ENCODE data around the gene EXOC3L1. TPM values are rescaled to one million over a fixed set of nuclear protein-coding genes. Genes with fewer than 3 reads are reported as not detected.

The EXOC3L1 gene, protein sequence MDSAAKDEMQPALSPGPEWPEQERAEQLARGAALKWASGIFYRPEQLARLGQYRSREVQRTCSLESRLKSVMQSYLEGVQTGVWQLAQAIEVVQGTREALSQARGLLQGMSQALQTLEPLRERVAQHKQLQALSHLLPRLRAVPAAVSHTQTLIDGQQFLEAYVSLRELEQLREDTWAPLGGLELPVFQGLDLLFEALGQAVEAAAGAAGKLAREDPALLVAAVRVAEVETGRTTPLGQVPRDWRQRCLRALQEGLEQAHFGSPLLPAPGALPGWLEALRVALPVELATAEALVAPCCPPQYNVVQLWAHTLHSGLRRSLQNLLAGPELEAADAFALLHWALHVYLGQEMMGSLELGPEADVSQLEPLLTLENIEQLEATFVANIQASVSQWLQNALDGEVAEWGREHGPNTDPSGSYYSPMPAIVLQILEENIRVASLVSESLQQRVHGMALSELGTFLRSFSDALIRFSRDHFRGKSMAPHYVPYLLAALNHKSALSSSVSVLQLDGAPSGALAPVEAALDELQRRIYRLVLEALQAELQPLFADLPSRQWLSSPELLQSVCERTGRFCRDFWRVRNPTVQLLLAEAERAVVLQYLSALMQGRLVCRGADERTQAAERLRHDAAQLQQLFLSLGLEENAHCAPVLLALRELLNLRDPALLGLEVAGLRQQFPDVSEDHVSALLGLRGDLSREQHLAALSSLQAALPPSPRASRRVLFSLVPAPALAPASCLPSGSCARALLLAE
- not detected for total RNA-seq

GRCh38 chr16:67190041-67190440, at the start of gene EXOC3L1:
Gene EXOC3L1 (minus strand): TSS chr16:67190136. CDS start chr16:67189676, 460 bp downstream.
- peaks cover 41% of the 10 kb centered on the region for H3K4me1 Mint-ChIP-seq
- H3K4me3 Mint-ChIP-seq = no peak within 1 kb of the TSS
- no peaks in the 10 kb centered on the region for H3K9me3 Mint-ChIP-seq
- H3K36me3 Mint-ChIP-seq (ENCODE audit: low read depth) = peaks cover 24% of the 10 kb centered on the region
- ChIA-PET CTCF (interaction anchor here (1.1 kb wide), 1 partner anchor 172 kb away, joined by 4 read pairs; no protein-coding TSS in a partner anchor), POLR2A (no interaction called here)
- peaks cover 8% of the 10 kb centered on the region for H3K27me3 Mint-ChIP-seq
- no peak for DNase-seq
- no peak within 1 kb of the TSS for H3K27ac Mint-ChIP-seq

GRCh38 chr16:67238806-67239470, 49.0 kb upstream of the EXOC3L1 start:
- CTCF ChIA-PET = interaction anchor here (0.8 to 1.2 kb wide), 5 partner anchors 9 to 42 kb away, joined by 3 to 5 read pairs (median 3); partner anchors contain the start of genes FHOD1 and TMEM208
- no peak for DNase-seq
- Mint-ChIP-seq H3K27ac (peak overlapping the region; percentile 54), H3K9me3 (no peaks in the 10 kb centered on the region), H3K4me1 (peaks cover 61% of the 10 kb centered on the region), H3K4me3 (no peak overlapping the region), H3K27me3 (no peaks in the 10 kb centered on the region), H3K36me3 (ENCODE audit: low read depth) (peaks cover 50% of the 10 kb centered on the region)
- POLR2A ChIA-PET = interaction anchor here (0.8 to 15.4 kb wide), 3 partner anchors 7 to 242 kb away, joined by 3 to 187 read pairs (median 97); partner anchors contain the start of genes ATP6V0D1, FHOD1, SLC9A5 and TMEM208

DNA sequence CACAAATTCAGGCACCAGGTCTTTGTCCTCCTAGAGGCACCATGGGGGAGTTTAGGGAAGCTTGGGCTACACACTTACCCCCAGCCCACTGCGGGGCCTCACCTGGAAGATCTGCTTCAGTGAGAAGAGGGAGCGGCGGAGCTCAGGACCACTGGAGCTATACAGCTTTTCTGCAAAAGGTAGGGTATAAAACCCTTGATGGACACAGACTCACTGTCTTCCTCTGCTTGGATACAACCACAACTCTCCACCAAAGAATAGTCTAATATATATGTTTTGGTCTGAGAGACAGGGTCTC, 48.3 kb upstream of the EXOC3L1 start:
- ChIA-PET POLR2A (interaction anchor here (1.0 to 15.4 kb wide), 3 partner anchors 8 to 243 kb away, joined by 3 to 187 read pairs (median 97); partner anchors contain the start of genes ATP6V0D1, FHOD1, SLC9A5 and TMEM208), CTCF (interaction anchor here (1.0 to 1.2 kb wide), 3 partner anchors 9 to 43 kb away, joined by 3 to 5 read pairs (median 4); partner anchors contain the start of genes FHOD1 and TMEM208)
- Mint-ChIP-seq H3K27me3 (no peaks in the 10 kb centered on the region), H3K27ac (peak overlapping the region; percentile 64), H3K9me3 (no peaks in the 10 kb centered on the region), H3K4me1 (peaks cover 54% of the 10 kb centered on the region), H3K36me3 (ENCODE audit: low read depth) (peaks cover 55% of the 10 kb centered on the region), H3K4me3 (no peak overlapping the region)
- DNase-seq = no peak

DNA sequence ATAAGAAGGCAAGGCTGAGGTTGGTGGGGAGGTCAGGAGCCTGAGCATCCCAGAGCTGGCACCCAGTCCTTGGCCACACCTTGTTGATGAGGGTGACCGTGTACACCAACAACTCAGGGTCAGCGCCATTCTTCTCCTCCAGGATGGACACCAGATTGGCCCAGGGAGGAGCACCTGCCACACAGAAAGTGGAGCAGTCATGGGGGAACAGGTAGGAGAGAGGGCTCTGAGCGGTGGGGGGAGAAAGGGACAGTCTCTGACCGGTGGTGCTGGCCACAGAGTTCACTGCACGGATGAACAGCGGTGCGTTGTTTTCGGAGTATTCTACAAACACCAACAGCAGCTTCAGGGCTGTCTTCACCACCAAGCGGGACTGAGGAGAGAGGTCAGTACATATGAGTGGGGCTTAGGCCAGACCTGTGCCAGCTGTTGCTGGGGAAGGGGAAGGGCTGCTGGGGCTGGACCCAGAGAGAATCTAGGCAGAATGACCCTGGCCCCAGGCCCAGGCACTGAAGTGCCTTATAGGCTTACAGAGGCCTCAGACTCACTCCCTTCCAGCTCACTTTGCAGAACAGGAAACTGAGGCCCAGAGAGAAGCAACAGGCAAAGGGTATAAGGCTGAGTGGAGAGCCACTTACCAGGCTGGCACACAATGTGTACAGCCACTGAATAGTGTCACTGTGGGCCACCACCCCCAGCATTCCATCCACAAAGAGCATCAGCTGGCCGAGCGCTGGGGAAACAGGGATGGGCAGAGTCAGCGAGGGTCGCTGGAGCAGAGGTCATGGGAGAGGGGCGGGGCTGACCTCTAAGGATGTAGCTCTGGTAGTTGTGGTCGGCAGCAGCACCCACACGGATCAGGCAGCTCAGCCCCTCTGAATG, 47.7 kb upstream of the EXOC3L1 start:
- no peaks in the 10 kb centered on the region for H3K9me3 Mint-ChIP-seq
- H3K4me3 Mint-ChIP-seq = no peak overlapping the region
- H3K27me3 Mint-ChIP-seq = no peaks in the 10 kb centered on the region
- POLR2A ChIA-PET = interaction anchor here (0.8 to 15.4 kb wide), 4 partner anchors 9 to 244 kb away, joined by 3 to 187 read pairs (median 50); partner anchors contain the start of genes ATP6V0D1, FHOD1, SLC9A5 and TMEM208
- H3K36me3 Mint-ChIP-seq (ENCODE audit: low read depth) = peaks cover 57% of the 10 kb centered on the region
- peak overlapping the region; percentile 64 for H3K27ac Mint-ChIP-seq
- CTCF ChIA-PET = interaction anchor here (1.0 to 1.3 kb wide), 3 partner anchors 10 to 43 kb away, joined by 3 to 7 read pairs (median 4); partner anchors contain the start of gene FHOD1
- peaks cover 53% of the 10 kb centered on the region for H3K4me1 Mint-ChIP-seq
- no peak for DNase-seq

DNA sequence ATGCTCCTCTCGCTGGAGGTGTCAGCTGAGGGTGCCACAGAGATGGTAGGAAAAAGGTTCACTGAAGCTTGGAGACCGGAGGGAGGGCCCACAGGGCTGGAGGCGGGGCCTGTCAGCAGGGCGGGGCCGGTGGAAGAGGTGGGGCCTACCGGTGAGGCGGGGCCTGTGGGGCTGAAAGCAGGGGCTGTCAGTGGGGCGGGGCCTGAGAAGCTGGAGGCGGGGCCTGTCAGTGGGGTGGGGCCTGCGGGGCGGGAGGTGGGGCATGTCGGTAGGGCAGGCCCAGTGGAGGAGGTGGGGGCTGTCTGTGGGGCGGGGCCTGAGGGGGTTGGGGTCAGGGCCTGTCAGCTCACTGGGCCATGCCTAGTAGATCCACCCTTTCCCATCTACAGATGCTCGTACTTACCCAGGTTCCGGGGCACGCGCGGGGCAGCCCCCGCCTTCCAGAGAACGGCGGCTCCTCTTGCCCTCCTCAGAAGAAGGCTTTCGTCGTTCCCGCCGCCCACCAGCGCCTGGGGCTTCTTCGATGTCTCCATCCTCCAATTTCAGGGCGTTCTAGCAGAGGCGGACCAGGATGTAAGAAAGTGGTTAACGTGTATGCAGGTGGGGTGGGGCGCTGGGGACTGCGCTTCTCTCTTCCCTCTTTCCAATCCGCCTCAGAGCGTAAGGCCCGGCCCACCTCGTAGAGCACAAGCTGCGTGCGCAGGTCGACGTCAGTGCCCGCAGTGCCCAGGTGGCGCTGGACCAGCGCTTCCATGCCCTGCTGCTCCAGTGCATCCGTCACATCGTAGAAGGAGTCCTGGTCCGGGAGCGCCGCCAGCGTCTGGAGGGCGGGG, 46.8 kb upstream of the EXOC3L1 start:
- Mint-ChIP-seq H3K27ac (peak overlapping the region; percentile 97), H3K36me3 (ENCODE audit: low read depth) (peaks cover 64% of the 10 kb centered on the region)

DNA sequence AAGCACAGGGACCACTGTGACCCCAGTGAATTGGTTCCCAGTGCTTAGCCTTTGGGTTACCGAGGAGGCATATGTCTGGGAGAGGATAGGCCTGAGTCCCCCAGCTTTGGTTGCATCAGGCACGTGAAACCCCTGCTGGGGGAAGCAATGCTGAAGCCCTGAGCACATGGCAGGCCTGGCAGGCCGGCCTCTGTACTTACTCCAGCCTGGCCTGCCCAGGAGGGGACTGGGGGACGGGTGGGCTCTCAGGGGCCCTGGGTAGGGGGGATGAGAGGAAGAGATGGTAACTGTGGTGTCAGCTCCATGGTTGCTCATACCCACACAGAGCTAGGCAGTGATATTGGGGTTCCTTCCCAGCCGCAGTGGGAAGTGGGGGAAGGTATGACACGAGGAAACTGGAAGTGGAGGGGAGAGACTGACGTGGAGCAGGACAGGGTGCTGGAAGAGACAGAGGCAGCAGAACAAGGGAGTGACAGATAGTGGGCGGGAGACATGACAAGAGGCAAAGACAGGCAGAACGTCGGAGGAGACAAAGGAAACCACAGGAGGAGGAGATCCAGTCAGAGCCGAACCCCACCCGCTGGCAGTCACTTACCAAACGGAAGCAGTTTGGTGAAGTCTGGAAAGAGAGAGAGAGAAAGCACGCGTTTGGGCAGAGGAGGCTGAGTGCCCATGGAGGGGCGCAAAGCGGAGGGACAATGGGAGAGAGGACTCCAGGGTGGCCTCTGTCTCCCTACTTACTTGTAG, 46.1 kb upstream of the EXOC3L1 start:
- H3K27me3 Mint-ChIP-seq = no peaks in the 10 kb centered on the region
- peaks cover 38% of the 10 kb centered on the region for H3K4me1 Mint-ChIP-seq
- CTCF ChIA-PET = interaction anchor here (0.7 to 2.4 kb wide), 4 partner anchors 8 to 261 kb away, joined by 3 to 12 read pairs (median 6); partner anchors contain the start of genes FHOD1 and TMEM208
- peak overlapping the region; percentile 97 for H3K27ac Mint-ChIP-seq
- H3K36me3 Mint-ChIP-seq (ENCODE audit: low read depth) = peaks cover 66% of the 10 kb centered on the region
- DNase-seq = peak; percentile 82
- POLR2A ChIA-PET = interaction anchor here (0.5 to 15.4 kb wide), 8 partner anchors 9 to 768 kb away, joined by 3 to 187 read pairs (median 4); partner anchors contain the start of genes ATP6V0D1, E2F4, FBXL8 and FHOD1
- H3K9me3 Mint-ChIP-seq = no peaks in the 10 kb centered on the region
- H3K4me3 Mint-ChIP-seq = peak overlapping the region; percentile 75

More for the DNA sequence above, 46.8 kb upstream of the EXOC3L1 start:
- H3K27me3 Mint-ChIP-seq = no peaks in the 10 kb centered on the region
- CTCF ChIA-PET = interaction anchor here (0.7 to 2.4 kb wide), 4 partner anchors 8 to 261 kb away, joined by 3 to 12 read pairs (median 6); partner anchors contain the start of genes FHOD1 and TMEM208
- no peaks in the 10 kb centered on the region for H3K9me3 Mint-ChIP-seq
- H3K4me3 Mint-ChIP-seq = peak overlapping the region; percentile 75
- POLR2A ChIA-PET = interaction anchor here (0.6 to 15.4 kb wide), 6 partner anchors 10 to 767 kb away, joined by 3 to 187 read pairs (median 6); partner anchors contain the start of genes ATP6V0D1, FBXL8, FHOD1 and SLC9A5
- DNase-seq = peak; percentile 92
- H3K4me1 Mint-ChIP-seq = peaks cover 44% of the 10 kb centered on the region

DNA sequence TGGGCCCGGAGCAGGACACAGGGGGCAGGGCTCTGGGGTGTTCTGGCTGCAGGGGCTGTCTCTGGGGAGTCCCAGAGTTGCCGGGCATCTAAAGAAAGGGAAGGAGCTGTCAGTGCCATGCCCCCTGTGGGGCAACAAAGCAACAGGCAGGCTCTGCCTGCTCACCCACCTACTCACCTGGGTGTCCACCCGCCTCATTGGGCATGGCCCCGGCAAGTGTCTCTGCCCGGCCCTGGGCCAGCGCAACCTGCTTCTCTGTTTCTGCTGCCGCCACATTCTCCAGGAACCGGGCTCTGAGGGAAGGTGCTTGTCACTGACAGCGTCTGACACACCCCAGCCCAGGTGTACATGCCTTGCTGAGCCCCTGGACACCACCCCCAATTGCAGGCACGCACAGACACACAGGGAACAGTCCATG, 44.3 kb upstream of the EXOC3L1 start:
- H3K4me1 Mint-ChIP-seq = peaks cover 33% of the 10 kb centered on the region
- ChIA-PET POLR2A (interaction anchor here (11.1 to 15.4 kb wide), 2 partner anchors 7 to 12 kb away, joined by 97 to 187 read pairs; partner anchors contain the start of genes FHOD1, SLC9A5 and TMEM208), CTCF (no interaction called here)
- H3K27ac Mint-ChIP-seq = peak overlapping the region; percentile 26
- H3K4me3 Mint-ChIP-seq = no peak overlapping the region
- no peak for DNase-seq
- H3K27me3 Mint-ChIP-seq = no peaks in the 10 kb centered on the region
- no peaks in the 10 kb centered on the region for H3K9me3 Mint-ChIP-seq
- H3K36me3 Mint-ChIP-seq (ENCODE audit: low read depth) = peaks cover 82% of the 10 kb centered on the region

- H3K27ac Mint-ChIP-seq = no peak overlapping the region
- H3K27me3 Mint-ChIP-seq = no peaks in the 10 kb centered on the region
- POLR2A ChIA-PET = interaction anchor here (0.8 to 11.1 kb wide), 2 partner anchors 13 to 25 kb away, joined by 4 to 97 read pairs; partner anchors contain the start of genes FHOD1 and SLC9A5
- peaks cover 35% of the 10 kb centered on the region for H3K4me1 Mint-ChIP-seq
- no peak overlapping the region for H3K4me3 Mint-ChIP-seq
- no peaks in the 10 kb centered on the region for H3K9me3 Mint-ChIP-seq
- CTCF ChIA-PET = no interaction called here
- DNase-seq = no peak
- peaks cover 83% of the 10 kb centered on the region for H3K36me3 Mint-ChIP-seq (ENCODE audit: low read depth)
Observed at GRCh38 chr16:67233596-67233995, 43.7 kb upstream of the EXOC3L1 start.

DNA sequence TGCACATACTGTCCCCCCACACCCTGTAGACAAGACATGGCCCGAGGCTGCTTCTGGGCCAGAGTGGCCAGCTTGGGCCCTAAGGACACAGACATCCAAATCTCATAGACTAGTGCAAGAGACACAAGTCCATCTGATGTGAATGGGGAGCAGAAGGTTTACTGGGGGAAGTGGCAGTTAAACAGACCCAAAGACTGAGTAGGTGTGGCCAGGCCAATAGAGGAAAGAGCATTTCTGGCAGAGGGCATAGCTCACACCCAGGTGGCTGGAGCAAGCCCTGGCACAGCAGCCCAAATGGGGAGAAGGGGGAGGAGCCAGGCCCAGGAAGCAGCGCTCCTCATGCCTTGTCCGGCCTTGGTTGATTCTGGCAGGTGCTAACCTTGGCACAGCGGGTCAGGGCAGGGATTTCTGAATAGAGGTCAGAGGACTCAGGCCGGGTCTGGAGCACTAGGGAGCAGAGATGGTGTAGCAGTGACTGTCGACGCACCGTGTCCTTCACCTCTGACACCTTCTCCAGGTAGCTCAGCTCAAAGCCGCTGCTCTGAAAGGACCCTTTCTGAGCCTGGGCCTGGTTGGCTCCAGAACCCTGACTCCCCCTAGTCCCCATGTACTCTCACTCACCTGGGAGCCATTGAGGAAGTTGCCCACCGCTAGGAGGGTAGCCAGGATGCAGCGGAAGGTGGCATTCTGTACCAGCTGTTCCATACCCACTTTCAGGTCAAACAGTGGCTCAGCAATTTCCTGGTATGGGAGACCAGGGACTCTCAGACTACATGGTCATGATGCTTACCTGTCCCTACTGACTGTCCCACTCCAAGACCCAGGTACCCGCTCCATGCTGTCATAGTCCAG, 41.1 kb upstream of the EXOC3L1 start:
- CTCF ChIA-PET = no interaction called here
- Mint-ChIP-seq H3K36me3 (ENCODE audit: low read depth) (peaks cover 71% of the 10 kb centered on the region), H3K27me3 (no peaks in the 10 kb centered on the region), H3K4me3 (no peak overlapping the region), H3K9me3 (no peaks in the 10 kb centered on the region), H3K4me1 (peaks cover 35% of the 10 kb centered on the region), H3K27ac (no peak overlapping the region)
- POLR2A ChIA-PET = interaction anchor here (0.5 to 11.1 kb wide), 2 partner anchors 15 to 36 kb away, joined by 3 to 97 read pairs; partner anchors contain the start of genes FHOD1 and SLC9A5
- DNase-seq = no peak
